Measurements from ENCODE around the gene SERPINA12.
"Not testable (repeated sequence)": the region's sequence is repeated elsewhere in the genome, so short reads cannot be mapped to it uniquely, and the experiment has no call there.

Gene SERPINA12

DNA sequence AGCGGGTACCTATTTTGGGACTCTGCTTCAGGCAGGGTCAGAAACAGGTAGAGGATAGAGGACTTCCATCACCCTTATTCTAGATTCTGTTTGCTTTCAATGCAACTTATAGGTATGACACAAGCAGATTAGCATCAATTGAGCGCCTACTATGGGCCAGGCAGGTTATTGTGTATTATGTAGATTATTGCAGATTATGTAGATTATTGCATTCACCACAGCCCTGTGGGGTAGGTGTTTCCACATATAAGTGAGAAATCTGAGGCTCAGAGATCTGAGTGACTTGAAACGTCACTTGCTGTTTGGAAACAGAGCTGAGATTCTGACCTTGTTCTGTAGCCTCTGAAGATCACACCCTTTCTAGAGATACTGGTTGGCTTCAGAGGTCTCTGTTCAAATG, 26.2 kb upstream of the SERPINA12 start:
- no peak for DNase-seq

DNA sequence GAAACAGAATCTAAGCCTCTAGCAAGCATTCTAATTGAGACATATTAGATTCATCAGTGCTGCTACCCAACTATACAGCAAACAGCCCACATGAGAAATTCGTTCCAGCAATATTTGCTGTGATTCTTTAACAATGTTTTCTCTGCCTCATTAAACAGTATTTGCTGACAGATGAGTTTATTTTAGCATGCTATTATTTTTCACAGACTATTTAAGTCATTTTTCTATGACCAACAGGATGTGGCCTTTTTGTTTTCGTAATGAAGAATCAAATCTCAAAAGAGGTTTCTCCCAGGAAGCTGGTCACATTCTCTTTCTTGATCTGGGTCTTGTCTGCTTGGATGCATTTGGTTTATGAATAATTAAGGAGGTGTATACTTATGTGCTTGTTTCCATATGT, 23.2 kb upstream of the SERPINA12 start:
- no peak for DNase-seq

DNA sequence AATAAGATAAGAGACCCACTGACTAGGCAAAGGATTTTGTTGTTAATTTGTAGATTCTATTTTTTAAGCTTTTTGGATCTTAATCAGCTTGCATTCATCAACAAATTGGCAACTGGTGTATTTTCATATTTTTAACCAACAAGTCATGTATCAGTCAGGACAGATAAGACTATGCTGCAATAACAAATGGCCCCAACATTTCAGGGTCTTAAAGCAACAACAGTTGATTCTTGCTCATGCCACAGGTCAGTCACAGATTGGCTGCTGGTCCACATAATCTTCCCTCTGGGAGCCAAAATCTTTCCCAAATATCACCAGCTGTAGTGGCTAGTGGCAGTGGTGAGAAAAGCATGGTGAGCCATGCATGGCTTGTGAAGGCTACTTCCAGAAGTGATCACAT, 21.9 kb upstream of the SERPINA12 start:
- DNase-seq: no peak

DNA sequence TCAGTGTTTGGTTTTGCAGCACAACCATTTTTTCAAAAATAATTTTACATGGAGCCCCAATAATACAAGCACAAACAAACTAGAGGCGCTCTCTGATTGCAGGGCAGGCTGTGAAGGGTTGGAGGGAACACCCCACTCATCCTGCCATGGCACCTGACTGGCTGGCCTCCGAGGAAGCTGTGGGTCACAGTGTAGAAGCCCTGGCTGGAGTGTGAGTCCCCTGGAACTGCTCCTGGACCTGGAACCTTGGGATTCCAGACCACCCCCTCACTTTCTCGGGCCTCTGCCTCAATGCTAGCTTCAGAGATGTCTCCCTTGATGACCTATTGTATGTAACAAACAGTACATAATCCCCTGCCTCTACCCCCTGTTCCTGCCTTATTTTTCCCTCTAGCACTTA, 14.8 kb upstream of the SERPINA12 start:
- no peak for DNase-seq

DNA sequence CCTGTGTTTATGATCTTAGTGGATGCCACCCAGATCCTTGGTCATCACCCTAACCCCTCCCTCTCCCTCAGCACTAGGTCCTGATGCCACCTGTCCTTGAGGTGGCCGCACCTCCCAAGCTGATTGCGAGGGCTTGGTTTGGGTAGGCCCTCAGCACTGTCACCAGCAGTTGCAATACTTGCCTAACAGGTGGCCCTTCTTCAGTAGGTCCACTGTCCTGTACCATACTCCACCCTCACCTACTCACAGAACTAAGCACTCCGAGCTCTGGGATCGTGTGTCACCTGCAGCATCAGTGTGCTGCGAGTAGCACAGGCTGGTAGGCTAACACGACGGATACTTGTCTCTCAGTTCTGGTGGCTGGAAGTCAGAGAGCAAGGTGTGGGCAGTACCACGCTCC, 14.0 kb upstream of the SERPINA12 start:
- DNase-seq: no peak

DNA sequence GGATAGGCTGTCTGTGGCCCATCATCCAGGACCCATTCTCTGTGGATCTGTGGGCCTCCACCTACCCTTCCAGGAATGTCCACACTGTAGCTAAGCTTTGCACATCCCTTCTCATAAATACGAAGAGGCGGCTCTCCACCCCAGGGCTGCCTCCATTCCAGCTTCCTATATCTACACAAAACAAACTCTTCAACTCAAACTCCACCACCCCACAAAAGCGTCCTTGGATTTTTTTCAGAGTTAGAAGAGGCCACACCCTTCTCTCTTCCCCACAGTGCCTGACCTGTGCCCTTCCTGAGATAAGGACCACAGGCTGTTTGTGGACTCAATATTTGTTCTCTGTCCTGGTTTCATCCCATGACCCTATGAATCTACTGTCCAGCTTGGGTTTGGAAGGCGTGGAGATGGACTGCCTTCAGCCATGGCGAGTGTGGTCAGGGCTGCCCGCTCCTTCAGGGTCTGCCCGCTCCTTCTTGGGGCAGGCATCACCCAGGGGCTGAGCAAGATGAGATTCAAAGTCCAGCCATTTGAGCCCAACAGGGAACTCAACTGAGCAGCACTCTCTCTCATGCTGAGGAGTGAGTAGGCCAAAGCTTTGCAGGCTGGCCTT, 13.0 kb upstream of the SERPINA12 start:
- no peak for DNase-seq

DNA sequence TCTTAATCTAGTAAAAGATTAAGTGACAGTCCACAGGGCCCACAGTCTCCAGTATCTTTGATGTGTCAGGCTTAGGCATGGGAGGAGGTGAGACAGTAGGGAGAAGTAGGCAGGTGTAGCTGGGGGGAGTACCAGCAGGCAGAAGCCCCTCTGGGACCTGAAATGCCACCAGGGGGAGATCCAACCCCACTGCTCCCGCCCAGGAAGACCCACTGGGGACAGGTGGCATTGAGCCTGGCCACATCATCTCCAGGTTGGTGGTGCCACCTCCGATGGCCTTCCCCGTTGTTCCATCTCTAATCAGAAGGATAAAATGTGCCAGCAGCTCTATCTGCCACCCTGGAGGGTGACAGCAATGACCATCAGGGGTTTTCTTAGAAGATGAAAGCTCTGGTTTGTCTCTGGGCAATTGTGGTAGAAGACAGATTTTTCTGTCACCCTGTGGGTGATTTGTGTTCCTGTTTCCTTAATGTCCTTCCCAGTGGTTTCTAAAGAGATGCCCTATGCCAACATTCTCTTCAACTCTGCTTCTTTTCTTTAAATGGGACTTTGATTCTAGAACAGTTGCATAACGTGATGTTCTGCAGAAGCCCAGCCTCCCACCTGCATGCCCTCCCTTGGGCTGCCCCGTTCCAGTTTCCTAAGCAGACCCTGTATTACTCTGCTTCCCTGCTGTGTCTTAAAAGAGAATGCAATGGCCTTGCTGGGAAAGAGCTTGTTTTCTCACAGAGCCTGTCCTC, 12.3 kb upstream of the SERPINA12 start:
- DNase-seq: no peak

DNA sequence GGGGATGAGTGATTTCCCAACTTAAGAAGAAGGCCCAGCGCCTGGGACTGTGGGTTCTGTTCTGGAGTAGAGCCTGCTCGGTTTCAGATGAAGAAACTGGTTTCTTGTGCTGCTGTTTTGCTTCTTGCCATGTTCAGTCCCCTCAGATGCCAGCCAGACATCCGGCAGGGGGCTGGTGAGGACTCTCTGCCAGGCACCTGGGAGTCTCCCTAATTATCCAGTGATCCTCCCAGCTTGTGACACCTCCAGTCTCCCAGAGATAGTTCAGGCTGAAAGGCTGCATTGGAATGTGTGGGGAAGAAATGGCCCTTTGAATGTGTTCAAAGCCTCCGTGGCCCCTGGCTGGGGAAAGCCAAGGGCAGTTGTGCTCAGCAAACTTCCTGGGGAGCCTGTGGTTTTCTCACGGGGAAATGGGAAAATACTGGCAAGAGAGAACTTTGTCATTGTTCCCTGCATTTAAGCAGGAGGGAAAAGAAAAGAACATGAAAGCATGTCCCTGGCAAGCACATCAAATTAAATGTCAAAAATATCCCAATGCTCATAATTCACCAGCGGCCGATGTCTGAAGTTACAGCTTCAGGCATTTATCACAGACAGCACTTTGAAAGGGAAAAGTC, 8.5 kb upstream of the SERPINA12 start:
- no peak for DNase-seq

DNA sequence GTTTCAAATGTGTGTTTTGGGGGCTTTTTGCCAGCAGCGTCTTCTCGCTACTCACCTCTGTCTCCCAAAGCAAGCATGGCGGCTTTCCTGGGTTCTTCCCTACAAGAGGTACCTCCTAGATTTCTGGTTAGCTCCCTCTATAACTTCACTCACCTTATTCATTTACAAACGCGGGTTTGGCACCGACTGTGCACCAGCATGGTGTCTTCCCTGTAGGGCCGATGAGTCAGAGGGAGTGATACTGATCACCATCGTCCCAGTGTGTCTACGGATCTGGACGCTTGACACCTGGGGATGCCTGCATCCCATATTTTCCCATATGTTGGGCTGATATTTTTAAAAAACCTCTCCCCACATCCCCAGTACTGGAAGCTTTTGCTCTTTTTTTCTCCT, 8.0 kb upstream of the SERPINA12 start:
- DNase-seq: no peak

DNA sequence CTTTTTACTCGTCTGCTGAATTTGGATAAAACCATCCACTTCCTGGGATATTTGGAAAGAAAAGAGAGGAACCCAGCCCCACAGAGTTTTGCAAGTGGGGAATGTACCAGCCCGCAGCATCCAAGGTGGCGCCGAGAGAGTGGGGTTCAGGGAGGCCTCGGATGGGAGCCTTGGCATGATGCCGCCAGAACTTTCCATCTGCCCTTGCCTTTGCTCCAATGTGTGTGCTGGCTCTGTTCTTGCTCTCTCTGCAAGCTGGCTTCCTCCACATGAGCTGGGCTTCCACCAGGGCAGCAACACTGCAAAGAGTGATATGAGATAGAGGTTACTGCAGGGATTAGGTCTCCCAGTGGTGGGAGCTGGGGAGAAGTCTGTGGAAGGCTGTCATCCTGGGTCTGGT, 6.6 kb upstream of the SERPINA12 start:
- no peak for DNase-seq

DNA sequence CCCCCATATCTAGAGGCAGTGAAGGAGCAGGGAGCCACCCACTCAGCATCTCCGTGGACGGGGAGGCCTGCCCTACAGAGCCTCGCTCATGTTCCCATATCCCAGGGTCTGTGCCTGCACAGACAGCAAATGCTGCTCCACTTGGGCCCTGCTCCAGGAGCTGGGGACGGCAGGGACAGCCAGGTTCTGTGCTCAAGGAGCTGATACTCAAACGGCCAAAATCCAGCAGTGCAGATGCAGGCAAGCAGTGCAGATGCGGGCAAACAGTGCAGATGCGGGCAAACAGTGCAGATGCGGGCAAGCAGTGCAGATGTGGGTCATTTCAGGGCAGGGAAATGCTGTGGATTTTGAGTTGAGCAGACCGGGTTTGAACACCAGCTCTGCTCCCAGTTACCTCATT, 6.2 kb upstream of the SERPINA12 start:
- no peak for DNase-seq

DNA sequence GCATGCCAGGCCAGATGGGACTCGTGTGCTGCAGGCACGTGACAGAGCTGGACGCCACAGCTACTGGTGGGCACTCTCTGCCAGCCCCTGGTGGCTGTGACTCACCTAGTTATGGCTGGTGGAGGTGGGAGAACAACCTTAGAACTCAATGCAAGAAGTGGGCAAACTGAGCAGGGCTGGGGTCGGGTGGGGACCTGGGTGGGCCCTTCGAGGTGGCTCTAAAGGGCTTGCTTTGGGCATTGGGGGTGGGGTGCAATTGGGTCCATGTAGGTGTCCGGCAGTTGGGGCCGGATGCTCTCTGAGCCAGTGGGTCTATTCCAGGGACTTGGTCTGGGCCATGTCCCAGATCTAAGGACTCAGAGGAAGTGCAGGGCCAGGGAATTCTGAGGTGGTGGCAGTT, 5.1 kb upstream of the SERPINA12 start:
- no peak for DNase-seq

DNA sequence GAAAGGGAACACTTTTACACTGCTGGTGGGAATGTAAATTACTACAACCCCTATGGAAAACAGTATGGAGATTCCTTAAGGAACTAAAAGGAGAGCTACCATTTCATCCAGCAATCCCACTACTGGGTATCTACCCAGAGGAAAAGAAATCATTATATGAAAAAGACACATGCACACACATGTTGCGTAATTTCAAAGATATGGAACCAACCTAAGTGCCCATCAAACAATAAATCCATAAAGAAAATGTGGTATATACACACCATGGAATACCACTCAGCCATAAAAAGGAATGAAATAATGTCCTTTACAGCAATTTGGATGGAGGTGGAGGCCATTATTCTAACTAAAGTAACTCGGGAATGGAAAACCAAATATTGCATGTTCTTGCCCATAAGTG, 1.2 kb upstream of the SERPINA12 start:
- DNase-seq: not testable (repeated sequence)

DNA sequence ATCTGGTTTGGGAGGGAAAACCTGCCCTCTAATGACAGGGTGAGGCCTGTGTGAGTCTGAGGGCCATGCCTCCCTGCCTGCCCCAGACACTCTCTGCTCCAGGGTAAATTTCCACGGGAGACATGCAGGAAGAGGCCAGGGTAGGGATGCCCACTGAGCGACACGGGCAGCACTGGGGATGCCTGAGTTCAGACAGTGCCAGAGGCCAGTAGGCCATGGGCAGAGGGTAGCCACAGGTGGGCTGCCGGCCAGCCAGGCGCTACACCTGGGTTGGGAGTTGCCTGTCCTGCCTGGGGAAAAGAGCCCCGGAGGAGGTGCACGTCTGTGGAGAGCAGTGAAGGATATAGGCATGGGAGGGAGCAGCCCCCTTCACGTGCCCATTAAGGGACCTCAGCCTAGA, 3.6 kb downstream of the SERPINA12 start:
- no peak for DNase-seq

DNA sequence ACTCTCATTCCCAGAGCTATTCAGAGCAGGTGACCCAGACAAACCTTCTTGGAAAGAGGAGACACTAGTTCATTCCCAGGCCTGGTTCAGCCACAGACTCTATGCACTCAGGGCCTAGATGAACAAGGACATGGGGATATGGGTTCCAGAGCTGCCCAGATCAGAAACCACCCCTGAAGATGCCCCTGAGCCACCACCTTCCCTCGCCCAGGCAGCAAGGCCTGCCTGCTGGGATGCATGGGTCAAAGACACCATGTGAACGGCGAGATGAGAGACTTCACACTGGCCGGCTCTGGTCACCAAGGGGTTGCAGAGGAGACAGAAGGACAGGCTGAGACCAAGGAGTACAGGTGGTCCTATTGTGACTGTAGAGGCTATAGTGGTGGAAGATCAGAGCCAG, 4.1 kb downstream of the SERPINA12 start:
- DNase-seq: no peak

DNA sequence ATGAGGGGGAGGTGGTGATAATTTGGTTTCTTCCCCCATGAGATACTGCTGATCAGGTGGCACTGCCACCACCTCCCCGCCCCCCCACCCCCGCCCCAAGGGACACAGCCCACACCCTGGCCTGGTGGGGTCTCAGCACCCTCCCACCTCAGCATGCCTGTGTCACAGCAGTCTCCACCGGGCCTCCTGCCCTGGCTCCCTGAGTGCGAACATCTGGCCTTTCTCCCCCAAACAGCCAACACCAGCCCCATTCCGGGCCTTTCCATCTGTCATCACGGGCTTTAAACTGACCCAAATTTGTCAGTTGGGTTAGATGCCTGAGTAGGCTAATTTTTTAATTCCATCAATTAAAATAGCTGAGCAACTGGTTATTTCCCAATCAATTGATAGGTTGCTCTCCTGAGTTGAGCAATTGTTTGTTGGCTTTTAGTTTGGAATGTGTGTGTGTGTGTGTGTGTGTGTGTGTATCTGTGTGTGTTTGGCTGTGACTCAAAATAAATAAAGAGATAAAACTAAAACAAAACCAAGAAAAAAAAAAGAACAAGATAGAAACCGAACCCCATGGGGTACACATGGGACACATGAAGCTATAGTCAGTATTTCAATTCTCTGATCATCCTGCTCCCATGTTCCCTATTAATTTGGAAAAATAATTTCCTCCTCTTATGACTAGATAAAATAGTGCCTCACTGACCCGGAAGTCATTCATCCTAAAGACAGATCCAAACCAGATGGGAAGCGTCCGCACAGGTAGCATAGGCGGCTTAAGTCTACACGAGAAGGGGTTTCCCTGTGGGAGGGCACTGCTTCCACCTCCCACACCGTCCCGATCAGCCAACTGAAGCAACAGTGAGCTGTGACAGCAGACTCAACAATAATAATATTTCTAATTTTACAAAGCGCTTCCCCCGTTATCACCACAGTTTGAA, 7.4 kb downstream of the SERPINA12 start:
- no peak for DNase-seq

DNA sequence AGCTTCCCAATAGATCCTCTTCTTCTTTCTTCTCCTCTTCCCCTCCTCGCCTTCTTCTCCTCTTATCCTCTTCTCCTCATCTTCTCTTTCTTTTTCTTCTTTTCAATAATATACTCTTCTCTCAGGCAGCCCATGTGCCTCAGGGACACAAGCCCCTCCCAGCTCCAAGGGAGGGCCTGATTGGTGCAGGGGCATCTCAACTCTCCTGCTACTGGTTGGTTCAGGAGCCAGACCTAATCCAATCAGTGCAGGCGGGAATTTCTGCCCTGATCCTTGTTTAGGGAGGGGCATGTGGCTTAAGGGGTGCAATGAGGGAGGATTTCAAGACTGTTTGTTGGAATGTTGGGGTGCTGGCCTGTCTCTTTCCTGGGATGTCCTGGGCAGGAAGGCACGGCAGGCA, 9.0 kb downstream of the SERPINA12 start:
- DNase-seq: no peak

DNA sequence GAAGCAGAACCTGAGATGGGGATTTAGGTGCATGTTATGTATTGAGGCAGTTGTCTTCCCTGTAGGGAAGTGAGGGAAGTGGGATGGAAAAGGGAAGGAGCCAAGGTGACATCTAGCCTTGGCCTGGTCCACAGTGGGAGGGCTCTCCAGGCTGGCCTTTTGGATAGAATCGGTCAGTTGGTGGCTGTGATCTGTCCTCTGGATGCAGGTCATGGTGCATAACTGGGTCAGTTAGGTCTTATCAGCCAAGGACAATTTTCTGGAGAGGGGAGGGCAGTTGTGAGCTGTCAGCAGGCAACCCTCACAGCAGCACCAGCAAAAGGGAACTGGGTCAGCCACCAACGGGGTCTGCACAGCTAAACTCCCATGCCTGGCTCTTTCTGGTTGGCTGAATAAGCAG, 9.6 kb downstream of the SERPINA12 start:
- DNase-seq: no peak

DNA sequence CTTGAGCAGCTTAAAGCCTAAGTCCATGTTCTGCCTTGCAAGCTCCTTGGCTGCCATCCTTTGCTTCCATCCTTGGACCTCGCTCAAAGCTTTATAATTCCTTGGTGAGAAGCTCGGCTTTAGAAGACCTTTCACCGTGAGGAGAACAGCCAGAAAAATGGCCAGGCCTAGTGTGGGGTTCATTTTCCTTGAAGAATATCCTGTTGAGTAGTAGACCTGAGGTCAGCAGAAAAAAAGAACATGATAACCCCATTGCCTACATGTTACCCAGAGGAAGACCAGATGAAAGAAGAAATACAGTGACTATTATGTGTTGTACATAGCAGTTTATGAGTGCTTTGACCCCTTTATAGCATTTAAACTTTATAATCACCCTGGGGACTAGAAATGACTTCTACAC, 11.1 kb downstream of the SERPINA12 start:
- no peak for DNase-seq

DNA sequence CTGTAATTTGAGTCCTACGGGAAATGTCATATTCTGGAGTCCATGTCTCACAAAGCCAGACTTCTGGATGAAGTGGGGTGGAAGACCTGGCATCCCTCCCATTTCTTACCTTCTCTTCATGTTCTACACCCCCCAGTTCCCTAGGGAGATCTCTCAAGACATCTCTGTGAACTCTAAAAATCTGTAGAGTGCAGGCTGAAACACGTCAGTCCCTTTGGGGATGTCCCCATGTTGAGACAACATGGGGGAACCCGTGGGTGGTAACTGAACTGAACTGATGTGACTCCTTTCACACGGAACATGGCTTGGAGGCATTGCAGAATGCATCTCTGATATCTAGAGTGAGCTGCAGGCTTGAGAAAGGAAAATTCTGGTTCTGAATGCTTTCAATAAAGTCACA, 15.2 kb downstream of the SERPINA12 start:
- DNase-seq: no peak

DNA sequence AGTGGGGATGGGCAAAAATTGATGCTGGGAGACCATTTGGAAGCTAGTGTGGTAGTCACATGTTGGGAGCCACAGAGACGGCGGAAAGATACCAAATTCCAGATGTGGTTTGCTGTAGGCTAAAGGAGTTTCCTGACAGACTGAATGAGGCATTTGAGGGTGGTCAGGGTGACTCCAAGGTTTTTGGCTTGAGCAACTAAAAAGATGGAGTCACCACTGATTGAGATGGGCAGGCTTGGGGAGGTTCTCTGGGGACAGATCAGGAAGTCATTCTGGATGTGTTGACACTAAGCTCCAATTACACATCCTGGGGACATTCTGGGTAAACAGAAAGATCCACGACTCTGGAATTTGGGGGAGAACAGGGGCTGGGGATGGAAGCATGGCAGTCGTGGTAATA, 17.8 kb downstream of the SERPINA12 start:
- DNase-seq: no peak

DNA sequence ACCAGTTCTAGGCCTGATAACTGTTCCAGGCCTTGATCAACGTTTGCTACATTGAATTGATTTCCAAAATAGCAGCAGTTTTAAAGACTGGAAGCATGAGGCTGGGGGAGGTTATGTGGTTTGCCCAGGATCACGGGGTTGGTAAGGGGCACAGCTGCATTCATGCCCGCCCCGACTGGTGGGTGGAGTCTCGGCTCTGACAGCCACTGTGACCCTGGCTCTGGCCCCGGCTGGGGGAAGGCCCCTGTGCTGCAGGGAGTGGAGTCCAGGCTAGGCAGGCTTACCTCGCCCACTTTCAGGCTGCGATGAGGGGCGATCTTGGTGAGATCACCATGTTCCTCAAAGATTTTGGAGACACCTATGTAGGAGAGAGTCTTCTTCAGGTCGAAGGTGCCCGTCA, 19.9 kb downstream of the SERPINA12 start:
- no peak for DNase-seq

DNA sequence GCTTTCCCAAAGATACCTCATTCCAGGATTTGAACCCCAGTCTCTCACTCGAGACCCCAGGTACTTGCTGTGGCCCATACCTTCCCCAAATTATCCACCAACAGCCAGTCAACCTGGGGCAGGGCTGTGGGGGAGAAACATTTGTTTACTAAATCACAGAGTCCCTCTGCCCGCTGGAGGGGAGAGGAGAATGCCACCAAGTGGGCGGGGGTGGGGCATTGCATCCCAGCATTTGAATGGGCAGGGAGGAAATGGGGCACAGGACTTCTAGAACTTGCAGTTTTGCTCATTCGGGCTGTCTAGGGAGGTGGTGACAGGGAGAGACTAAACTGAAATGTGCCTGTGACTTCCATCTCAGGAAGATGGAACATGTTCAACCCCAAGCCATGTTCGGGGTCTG, 22.4 kb downstream of the SERPINA12 start:
- DNase-seq: no peak

Measured in NK-92 treated with Interleukin-12 subunit alpha and Interleukin-12 subunit beta, amount 100 ng/mL, for 24 hours (cell line).